NCI-H82 treated with DMSO at 0.1 percent for 48 hours (cell line): ENCODE measurements around the gene C6orf89.
"Not testable (repeated sequence)": the region's sequence is repeated elsewhere in the genome, so short reads cannot be mapped to it uniquely, and the experiment has no call there.

Source experiments
- DNase-seq: peaks from one replicate; lab custom pipeline; 2025; ENCODE audit not compliant: unreplicated experiment; lab: John Stamatoyannopoulos, UW

C6orf89 gene

DNA sequence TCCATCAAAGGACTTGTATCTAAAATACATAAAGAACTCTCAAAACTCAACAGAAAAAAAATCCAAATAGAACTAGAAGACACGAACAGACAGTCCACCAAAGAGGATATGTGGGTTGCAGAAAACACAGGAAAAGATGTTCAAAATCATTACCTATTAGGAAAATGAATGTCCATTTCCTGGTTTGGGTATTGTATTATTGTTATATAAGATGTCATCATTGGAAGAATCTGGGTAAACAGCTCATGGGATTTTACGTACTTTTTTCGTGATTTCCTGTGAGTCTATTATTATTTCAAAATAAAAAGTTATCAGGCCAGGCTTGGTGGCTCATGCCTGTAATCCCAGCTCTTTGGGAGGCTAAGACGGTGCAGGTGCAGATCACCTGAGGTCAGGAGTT lies 59.5 kb downstream of the C6orf89 start:
- no peak for DNase-seq

DNA sequence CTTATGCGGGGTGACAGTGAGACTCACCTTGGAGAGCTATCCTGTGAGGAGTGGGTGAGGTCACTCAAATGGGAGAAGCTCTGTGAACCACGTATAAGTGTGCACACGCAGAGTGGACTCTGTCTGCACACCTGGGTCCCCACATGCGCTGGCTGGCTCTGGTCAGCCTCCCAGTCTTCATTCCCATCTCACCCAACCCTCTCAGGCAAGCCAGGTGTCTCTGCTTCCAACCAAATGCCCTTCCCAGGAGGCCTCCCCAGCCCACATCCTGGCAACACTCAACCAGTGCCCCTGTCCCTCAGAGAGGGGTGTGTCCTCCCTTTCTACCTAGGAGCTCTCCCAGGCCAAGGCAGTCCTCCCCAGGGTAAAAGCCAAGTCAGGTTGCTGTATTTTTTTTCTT lies 60.8 kb downstream of the C6orf89 start:
- no peak for DNase-seq

DNA sequence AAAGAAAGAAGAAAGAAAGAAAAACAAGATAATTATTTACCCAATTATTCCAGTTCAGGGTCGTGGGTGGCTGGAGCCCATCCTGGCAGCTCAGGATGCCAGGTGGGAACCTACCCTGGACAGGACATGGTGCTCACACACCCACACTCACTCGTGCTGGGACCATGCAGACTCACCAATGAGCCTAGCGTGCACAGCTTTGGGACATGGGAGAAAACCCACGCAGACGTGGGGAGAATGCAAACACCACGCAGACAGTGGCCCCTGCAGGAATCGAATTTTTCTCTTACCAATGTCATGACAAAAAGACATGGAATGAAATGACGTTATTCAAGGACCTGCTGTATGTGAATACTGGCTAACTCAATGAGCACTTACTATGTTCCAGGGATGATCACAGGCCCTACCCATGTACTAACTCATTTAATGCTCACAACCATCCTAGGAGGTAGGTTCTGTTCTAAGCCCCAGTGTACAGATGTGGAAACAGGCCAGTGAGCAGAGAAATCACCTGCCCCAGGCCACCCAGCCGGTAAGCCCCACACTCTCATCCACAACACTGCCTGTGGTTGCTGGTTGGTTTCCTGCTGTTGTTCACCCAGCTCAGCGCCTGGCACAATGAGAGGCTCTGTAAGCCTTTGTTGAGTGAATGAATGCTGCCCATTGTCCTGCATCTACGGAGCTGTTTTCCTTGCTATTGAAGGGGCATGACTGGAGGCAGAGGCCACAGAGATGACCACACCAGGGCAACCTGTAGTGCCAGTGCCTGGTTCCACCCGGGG lies 62.0 kb downstream of the C6orf89 start:
- no peak for DNase-seq

DNA sequence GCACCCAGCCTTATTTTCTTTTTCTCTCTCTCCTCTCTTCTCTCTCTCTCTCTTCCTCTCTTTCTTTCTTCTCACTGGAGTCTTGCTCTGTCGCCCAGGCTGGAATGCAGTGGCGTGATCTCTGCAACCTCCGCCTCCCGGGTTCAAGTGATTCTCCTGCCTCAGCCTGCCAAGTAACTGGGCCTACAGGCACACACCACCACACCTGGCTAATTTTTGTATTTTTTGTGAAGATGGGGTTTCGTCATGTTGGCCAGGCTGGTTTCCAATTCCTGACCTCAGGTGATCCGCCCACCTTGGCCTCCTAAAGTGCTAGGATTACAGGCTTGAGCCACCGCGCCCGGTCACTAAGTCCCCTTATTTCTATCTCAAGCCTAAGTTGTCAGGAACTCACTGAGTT lies 63.3 kb downstream of the C6orf89 start:
- DNase-seq: not testable (repeated sequence)

DNA sequence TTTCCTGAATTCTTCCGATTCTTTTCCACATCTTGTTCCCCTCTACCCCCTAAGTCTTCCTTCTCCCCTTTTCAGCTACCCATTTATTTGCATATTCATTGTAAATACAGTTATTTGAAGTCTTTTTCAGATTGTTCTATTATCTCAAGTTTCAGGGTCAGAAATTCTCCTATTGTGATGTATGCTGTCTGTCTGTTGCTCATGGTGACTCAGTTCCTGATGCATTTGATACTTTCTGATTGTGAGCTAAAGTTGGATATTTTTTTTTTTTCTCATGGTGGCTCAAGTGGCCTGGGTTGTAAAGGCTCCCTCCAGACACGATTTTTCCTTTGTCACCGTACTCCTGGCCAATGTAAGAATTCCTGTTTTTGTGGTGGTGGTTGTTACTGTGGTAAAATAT lies 63.9 kb downstream of the C6orf89 start:
- no peak for DNase-seq

DNA sequence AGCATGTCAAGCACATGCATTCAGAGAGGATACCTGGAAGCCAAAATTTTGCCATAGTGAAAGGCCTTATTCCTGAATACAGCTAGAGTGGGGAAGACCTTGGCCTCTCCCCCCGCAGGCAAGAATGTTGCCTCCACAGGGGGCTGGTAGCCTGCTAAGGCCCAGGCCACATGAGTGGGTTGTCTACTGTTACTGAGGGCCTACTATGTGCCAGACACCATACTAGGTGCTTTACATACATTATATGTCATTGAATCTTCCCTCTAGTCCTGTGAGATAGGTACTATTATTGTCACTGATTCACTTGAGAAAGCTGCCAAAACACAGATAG lies 68.1 kb downstream of the C6orf89 start:
- DNase-seq: no peak

DNA sequence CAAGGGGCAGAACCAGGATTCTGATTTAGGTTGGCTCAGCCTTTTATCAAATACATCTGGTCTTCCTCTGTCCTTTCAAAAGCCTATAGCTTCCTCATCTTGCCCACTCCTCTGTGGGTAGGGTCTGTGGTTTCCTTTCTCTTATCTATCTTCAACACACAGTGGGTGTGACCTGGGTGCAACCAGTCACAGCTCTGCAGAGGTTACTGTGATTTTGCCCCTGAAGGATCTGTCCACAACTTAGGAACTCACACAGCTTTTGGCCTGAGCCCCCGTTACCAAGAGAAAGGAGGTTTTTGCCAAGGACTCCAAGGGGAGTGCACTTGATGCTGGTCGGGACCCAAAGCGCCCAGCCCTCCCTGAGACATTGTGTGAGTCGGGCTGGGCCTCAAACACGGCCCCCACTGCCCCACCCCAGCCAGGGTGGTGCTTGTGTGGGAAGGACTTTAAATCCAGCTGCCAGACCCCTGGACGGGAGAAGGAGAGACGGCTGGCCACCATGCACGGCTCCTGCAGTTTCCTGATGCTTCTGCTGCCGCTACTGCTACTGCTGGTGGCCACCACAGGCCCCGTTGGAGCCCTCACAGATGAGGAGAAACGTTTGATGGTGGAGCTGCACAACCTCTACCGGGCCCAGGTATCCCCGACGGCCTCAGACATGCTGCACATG lies 68.6 kb downstream of the C6orf89 start, which contains the start of gene PI16:
TSS of gene PI16 (plus strand) at position 477 of the 670 bp plus-strand sequence. CDS start at position 500, 23 bp downstream.
- no peak for DNase-seq

DNA sequence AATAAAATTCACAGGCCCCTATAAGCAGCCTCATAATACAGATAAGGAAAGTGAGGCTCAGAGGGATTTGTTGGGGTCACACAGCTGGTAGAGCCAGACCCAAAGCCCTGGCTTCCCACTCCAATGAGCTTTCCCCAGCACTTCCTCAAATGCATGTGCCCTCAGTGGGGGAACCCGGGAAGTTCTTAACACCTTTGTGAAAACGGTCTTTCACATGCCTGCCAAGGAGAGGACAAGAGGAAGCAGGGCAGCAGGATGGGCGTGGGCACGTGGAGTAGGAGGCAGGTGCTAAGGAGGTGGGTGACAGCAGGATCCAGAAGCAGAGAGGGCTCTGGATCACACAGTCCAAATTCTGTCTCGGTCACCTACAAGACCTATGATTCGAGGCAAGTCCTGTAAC lies 69.4 kb downstream of the C6orf89 start:
- DNase-seq: no peak

DNA sequence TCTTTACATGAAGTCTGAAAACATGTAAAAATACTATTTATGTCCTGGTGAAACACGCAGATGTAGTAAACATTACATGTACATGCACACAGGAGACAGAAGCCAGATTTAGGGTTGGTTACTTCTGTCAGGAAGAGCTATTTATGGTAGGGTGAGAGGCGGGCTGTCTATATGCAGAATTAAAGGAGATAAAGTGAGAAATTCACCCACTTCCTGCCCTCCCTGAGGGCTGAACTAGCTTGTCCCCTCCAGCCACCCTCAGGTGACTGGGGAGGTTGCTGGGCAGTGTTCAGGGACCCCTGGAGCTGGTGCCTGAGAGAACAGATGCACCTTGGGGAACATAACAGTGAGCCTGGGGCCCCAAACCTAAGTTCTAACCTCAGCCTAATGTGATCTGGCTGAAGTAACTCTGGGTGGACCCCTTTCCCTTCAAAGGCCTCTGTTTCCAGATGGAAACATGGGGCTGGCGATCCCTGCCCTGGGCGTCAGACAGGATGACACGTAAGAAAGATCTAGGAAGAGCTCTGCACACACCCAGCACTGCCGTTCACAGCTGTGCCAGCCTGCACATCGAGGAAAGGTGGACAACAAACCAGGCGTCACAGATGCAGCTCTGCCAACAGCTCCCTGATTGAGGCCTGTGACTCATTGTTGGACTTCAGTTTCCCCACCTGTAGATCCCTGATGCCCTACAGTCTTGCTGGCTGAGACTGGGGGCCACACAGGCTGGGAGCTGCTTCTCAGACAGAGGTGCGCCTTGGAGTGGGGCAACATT lies 70.1 kb downstream of the C6orf89 start:
- no peak for DNase-seq

DNA sequence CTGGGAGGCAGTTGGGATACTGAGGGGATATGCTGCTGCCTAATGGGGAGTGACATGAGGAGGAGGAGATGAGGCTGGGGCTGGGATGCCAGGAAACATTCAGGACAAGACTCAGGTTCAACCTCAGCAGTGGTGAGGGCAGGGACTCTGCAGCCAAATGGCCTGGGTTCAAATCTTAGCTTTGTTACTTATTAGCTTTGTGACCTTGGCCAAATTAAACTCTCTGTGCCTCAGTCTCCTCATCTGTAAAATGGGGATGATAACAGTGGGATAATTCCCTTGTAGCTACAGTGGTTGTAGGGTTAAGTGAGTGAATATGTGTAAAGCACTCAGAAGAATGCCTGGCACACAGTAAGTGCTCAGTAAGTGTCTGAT lies 70.7 kb downstream of the C6orf89 start:
- DNase-seq: no peak

DNA sequence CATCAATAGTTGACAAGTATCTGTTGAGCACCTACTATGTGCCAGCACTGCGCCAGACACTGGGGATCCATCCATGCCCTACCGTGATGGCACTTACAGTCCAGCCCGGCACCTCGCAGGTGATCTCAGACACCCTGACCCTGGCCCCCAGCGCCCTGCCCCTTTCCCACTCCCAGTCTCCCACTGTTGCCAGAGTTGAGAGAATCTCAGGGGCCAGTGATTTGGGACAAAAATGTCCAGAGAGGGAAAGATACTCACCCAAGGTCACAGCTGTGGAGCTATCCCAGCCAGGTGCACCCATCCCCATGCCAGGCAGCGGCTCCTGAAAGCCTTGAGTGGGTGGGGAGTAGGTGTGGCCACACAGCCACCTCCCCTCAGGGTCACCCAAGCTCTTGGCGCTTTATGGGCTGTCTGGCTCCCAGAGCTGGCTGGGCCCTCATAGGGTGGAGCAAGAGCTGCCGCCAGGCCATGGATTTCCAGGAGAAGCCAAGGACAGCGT lies 72.1 kb downstream of the C6orf89 start:
- no peak for DNase-seq

DNA sequence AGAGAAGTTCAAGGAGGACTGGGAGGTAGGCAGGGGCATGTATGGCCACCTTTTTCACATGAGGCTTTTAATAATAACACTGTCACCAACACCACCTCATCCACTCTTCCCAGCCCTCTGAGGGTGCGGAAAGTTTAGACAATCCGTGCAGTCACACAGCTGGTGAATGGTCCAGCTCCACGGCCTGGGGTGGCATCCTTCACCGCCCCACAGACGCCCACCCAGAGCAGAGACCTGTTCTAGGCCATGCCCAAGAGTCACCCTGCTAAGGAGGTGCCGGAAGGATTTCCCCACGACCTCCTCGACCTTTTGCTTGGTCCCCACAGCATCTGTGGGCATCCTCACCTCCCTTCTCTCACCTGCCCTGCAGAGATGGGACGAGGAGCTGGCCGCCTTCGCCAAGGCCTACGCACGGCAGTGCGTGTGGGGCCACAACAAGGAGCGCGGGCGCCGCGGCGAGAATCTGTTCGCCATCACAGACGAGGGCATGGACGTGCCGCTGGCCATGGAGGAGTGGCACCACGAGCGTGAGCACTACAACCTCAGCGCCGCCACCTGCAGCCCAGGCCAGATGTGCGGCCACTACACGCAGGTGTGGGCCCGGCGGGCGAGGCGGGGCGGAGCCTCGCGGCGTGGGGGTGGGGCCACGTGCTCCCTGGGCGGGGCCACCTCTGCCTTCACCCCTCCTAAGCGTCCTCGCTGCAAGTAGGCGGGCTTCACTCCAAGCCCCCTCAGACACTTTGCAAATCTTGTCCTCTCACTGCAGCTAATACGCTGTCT lies 73.2 kb downstream of the C6orf89 start:
- no peak for DNase-seq

DNA sequence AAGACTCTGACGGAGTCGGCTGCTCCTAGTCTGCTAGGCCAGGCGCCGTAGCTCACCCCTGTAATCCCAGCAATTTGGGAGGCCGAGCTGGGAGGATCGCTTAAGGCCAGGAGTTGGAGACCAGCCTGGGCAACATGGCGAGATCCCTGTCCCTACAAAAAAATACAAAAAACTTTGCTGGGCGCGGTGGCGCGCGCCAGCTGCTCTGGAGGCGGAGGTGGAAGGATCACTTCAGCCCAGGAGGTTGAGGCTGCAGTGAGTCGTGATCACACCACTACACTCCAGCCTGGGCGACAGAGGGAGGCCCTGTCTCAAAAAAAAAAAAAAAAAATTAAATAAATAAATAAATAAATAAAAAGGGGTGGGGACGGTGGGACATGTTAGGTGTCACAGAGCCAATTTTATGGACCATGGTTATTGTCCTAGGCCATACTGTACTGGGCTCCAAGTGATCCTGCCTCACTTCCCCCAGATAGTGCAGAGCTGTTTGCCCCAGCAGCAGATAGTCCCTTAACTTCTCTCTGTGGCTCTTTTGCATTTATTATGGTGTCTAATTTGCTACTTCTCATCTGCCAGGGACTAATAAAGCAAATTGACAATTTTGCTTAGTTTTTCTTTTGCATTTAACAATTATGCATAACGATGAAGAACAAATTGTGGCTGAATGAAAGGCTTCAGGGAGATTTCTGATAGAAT lies 74.0 kb downstream of the C6orf89 start:
- no peak for DNase-seq

DNA sequence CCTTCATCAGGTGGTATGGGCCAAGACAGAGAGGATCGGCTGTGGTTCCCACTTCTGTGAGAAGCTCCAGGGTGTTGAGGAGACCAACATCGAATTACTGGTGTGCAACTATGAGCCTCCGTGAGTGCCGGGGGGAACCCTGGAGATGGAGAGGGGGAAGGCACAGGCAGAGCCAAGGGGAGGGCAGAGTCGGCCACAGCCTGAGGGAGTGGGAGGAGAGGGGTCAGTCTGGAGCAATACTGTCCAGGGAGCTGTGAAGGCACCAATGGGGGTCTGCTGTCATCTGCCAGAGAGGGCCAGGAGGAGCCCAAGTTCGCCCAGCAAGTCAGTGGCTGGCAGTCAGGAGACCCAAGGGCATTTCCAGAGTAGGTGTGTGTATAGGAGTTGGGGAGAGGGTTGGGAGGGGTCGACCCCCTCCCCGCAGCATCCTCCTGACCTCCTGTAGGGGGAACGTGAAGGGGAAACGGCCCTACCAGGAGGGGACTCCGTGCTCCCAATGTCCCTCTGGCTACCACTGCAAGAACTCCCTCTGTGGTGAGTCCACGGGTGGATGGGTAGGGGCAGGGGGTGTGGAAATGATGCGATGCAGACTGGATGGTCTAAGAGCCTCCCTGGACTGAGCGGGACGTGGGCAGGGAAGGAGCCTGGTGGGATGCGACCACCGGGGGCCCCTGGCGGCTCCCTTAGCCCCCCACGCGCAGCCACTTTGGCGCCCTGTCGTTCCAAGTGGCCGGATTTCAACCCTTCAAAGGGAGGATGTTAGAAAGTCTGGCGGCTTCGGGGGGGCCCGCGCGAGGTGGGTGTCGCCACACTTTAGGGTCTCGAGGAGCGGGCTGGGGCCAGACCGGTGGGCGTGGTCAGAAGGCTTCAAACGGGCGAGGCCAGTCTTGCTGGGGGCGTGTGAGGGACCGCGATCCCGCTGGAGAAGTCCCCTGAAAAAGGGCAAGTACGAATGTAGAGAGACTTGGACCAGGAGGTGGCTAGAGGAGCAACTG lies 76.0 kb downstream of the C6orf89 start:
- no peak for DNase-seq

DNA sequence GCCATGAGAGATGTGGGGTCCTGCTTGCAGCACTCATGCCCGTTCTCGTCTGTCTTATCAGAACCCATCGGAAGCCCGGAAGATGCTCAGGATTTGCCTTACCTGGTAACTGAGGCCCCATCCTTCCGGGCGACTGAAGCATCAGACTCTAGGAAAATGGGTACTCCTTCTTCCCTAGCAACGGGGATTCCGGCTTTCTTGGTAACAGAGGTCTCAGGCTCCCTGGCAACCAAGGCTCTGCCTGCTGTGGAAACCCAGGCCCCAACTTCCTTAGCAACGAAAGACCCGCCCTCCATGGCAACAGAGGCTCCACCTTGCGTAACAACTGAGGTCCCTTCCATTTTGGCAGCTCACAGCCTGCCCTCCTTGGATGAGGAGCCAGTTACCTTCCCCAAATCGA lies 77.1 kb downstream of the C6orf89 start:
- no peak for DNase-seq

DNA sequence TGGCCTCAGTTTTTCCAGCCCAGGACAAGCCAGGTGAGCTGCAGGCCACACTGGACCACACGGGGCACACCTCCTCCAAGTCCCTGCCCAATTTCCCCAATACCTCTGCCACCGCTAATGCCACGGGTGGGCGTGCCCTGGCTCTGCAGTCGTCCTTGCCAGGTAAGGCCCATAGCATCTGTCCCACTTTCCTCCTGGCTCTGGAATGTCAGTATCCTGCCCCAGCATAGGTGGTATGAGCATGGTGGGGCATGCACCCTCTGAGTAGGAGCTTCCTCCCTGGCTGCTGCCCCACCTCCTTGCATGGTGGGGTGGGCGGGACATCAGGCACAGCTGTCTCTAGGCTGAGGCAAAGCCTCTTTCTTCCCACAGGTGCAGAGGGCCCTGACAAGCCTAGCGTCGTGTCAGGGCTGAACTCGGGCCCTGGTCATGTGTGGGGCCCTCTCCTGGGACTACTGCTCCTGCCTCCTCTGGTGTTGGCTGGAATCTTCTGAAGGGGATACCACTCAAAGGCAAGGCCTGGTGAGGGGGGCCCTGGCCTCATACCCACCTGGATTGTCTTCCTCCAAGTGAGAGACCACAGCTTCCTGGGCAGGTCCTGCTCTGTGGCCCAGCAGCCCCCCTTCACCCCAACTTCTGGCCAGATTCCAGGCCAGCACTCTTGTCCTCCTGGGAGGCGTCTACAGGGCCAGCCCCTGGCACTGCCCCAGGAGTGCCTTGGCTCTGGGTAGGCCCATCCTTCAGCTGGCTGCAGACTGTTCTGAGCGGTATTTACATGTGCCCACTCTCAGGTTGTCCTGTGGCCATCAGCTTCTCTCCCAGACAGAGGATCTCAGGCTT lies 77.9 kb downstream of the C6orf89 start:
- no peak for DNase-seq

DNA sequence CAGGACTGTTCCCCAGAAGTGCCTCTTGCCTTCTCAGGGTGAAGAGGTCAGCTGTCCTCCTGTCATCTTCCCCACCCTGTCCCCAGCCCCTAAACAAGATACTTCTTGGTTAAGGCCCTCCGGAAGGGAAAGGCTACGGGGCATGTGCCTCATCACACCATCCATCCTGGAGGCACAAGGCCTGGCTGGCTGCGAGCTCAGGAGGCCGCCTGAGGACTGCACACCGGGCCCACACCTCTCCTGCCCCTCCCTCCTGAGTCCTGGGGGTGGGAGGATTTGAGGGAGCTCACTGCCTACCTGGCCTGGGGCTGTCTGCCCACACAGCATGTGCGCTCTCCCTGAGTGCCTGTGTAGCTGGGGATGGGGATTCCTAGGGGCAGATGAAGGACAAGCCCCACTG lies 78.6 kb downstream of the C6orf89 start:
- DNase-seq: no peak

DNA sequence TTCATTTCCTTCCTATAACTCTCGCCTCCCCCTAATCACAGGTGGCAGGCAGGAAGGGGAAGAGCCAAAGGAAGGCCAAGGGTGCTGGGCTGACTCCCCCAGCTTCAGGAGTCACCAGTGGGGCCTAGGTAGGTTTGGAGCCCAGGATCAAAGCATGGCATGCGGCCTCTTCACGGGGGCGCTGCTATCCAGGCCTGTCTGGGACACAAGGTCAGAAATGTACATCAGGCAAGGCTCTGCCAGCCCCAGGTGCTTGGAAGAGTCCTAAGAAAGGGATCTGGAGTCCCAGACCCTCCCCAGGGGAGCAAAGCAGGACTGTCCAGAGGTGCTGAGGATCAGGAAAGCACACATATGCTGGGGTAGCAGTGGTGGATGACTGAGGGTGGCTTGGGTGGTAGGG lies 79.2 kb downstream of the C6orf89 start:
- DNase-seq: no peak
